Measurements from ENCODE around the gene A2M. TPM values are rescaled to one million over a fixed set of nuclear protein-coding genes. Genes with fewer than 3 reads are reported as not detected.

Gene A2M
- total and polyA plus RNA-seq, 2 of the 13 experiments (the other 11 are each of a cell fraction or from before 2014, with no cell fraction given): 2,807 to 6,551 TPM

GRCh38 chr12:9098463-9099026 is 17.2 kb downstream of the A2M start (continued):
- TF ChIP-seq NR3C1 (CRISPR knock-in tag; IDR thresholded peaks at IDR 0.05) (no peak), ZSCAN25 (CRISPR knock-in tag; IDR thresholded peaks at IDR 0.05) (no peak), CREM (IDR thresholded peaks at IDR 0.05) (no peak), CREM (CRISPR knock-in tag; IDR thresholded peaks at IDR 0.05) (no peak), HMG20B (CRISPR knock-in tag; conservative IDR thresholded peaks at IDR 0.05) (no peak), ARNT (IDR thresholded peaks at IDR 0.05) (no peak), ZFP82 (CRISPR knock-in tag; IDR thresholded peaks at IDR 0.05; ENCODE audit: borderline replicate concordance) (no peak), ZNF234 (CRISPR knock-in tag; conservative IDR thresholded peaks at IDR 0.05) (no peak), SIX4 (CRISPR knock-in tag; IDR thresholded peaks at IDR 0.05) (no peak), SSRP1 (CRISPR knock-in tag; IDR thresholded peaks at IDR 0.05) (0 out of 2 replicates have a peak, but pooled peaks have one; percentile 46), ZNF367 (CRISPR knock-in tag; IDR thresholded peaks at IDR 0.05; ENCODE audit: borderline replicate concordance) (no peak), ZNF407 (CRISPR knock-in tag; IDR thresholded peaks at IDR 0.05; ENCODE audit: not compliant biosample characterization) (no peak), ZMYM4 (CRISPR knock-in tag; IDR thresholded peaks at IDR 0.05) (no peak), RELA (CRISPR knock-in tag; IDR thresholded peaks at IDR 0.05) (no peak), IRF1 (CRISPR knock-in tag; IDR thresholded peaks at IDR 0.05; ENCODE audit: low read depth) (no peak), CREB3 (CRISPR knock-in tag; IDR thresholded peaks at IDR 0.05) (no peak), ZNF615 (CRISPR knock-in tag; IDR thresholded peaks at IDR 0.05; ENCODE audit: borderline replicate concordance) (no peak), ZBTB20 (CRISPR knock-in tag; IDR thresholded peaks at IDR 0.05; ENCODE audit: borderline replicate concordance, low read depth) (no peak), ZNF644 (CRISPR knock-in tag; IDR thresholded peaks at IDR 0.05; ENCODE audit: low read depth) (no peak), FUBP1 (CRISPR knock-in tag; IDR thresholded peaks at IDR 0.05; ENCODE audit: borderline replicate concordance) (0 out of 2 replicates have a peak, but pooled peaks have one; percentile 9)

Data from HepG2 (cell line).